NCI-H446 treated with DMSO at 0.1 percent for 48 hours (cell line): ENCODE results near the gene MDGA2.
A peak's percentile ranks its signal among the peaks of the same experiment; 100 is the strongest.

ENCODE experiments used
- DNase-seq: peaks from one replicate; lab custom pipeline; 2025; lab: John Stamatoyannopoulos, UW

Gene MDGA2

DNA sequence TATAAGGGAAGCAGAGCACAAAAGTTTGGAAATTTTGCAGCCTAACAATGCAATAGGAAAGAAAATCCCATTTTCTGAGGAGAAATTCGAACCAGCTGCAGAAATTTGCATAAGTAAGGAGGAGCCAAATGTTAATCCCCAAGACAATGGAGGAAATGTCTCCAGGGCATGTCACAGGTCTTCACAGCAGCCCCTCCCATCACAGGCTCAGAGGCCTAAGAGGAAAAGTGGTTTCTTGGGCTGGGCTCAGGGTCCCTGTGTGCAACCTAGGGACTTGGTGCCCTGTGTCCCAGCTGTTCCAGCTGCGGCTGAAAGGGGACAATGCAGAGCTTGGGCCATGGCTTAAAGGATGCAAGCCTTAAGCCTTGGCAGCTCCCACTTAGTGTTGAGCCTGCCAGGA, 190.0 kb downstream of the MDGA2 start:
- DNase-seq, result no peak

DNA sequence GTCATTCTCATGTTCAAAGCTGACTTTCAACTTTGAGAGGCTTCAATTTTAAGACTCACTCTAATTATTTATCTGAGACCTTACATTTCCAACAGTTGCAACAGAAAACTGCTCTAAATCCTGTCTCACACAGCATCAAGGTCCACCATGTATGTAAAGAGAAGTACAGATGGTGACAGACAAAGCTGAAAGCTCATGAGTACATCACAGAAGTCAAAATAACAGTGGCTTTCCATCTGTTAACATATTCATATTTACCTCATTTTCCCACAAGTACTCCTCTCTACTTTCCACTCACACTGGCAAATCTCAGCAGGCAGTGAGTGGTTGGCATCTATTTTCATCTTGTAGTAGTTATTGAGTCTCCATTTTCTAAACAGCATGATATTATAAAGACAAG, 192.0 kb downstream of the MDGA2 start:
- no peak for DNase-seq

DNA sequence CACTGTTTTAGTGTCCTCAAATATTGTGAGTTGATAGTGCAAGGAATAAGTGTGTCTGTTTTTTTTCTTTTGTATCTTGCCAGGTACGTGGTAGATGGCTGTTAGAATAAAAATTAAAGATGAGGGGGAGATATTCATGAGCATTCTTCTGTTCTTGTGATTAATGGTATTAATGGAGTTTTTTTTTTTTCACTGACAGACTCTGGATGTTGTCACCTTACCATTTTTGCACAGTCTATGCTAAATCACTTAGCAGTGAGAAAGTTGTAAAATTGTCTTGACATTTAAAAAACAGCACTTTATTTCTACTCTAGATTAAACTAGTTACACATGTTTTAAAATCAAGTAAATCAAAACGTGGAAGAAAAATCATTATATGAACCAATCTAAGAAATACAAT, 204.3 kb downstream of the MDGA2 start:
- DNase-seq, result no peak

DNA sequence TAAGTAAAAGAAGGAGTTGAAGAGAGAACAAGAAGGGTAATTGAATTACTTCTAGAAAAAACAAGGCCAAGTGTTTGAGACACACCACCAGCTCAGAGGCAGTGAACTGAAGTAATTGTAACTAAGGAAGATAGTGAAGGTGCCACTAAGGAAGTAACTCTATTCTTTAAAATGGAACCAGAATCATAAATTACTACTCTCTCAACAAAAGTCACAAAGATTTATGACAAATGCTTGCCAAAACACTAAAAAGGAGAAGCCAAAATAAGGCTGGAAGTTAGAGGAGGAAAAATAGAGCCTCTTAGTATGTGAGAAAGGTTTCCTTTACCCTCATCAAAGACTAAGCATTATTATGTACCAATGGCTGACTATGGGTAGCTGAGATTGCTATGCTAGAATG, 208.5 kb downstream of the MDGA2 start:
- no peak for DNase-seq

DNA sequence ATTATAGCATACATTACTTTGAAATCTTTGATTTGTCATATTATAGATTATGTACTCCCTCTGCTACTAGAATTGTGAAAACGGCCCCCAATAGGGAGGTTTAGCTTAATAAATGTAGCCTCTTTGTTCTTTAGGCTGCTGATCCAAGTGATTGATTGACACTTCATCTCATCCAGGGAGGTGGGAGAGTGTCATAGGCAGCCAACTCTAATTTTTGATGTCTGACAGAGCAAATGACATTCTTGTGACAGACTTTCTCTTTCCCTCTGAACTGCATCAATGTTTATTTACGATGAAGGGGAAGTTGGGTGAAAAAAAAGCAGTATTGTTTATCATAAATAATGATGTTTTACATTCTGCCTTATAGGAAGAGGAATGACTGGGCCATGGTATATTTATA, 221.4 kb downstream of the MDGA2 start:
- no peak for DNase-seq

DNA sequence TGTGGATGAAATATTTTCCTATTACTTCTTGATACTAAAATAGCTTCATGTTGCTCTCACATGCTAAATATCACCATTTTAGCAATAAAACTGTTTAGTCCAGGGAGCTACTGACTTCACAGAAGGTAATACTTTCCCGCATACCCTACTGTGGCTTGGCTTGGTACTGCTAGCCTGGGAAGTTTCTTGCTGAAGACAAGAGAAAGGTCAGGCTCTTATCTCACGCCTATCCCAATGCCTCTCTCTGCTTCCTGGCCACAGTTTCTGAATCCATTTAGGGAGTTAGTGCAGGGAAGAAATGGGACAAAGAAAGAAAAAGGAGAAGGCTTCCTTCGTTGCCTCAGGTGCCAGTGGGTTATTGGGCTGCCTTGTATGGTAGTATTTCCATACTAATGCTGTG, 228.3 kb downstream of the MDGA2 start:
- no peak for DNase-seq

DNA sequence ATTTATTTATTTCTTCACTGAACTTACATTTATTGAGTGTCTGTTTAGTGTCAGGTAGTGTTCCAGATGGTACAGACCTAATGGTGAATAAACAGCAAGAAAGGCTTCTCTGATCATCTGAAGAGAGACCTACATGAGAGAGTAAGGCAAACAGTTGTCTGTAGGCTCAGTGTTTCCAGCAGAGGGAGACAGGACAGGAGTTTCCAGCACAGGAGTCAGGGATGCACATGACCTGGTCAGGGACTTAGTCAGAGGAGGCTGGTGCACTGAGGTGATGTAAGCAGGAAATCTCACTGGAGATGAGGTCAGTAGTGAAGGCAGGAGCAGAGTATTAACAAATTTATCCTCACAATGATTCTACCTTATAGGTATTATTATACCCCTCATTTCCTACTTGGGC, 233.2 kb downstream of the MDGA2 start:
- no peak for DNase-seq

DNA sequence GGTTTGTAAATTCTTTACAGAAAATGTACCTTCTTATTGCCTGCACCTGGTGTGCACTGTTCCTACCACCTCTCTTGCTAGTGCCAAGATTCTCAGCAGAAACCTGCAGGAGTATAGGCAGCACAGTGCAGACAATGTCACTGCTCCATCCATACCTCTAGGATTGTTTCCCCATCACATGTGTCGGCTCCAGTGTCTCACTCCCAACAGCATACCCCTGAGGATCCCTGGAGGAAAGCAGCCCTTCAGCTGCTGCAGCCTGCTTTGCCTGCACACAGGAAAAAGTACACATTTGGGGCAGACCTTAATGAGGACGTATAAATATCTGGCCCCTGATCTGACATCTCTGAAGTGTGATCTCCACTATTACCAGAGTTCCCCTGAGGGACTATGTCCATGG, 235.5 kb downstream of the MDGA2 start:
- no peak for DNase-seq

DNA sequence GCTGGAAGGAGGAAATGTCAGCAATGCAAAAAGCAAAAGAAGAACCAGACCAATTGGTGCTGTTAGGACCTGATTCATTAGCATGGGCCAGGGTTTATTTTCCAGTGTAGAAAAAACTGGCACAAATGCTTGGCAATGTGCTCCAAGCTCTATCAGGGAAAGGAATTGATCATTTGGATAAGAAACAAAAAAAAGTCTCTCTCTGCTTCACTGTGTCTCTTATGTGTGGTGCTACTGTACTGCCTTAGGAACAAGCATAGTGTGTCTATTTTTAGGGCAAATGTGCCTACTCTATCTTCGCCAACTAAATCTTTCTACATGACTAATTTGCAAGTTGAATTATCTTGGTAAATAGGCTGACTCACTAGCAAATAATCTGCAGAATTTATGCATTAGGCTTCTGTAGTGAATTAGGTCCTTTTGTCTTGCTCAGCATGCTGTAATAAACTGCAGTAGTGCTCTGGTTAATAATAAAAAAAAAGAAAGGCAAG, 236.7 kb downstream of the MDGA2 start:
- peak; percentile 40 for DNase-seq

DNA sequence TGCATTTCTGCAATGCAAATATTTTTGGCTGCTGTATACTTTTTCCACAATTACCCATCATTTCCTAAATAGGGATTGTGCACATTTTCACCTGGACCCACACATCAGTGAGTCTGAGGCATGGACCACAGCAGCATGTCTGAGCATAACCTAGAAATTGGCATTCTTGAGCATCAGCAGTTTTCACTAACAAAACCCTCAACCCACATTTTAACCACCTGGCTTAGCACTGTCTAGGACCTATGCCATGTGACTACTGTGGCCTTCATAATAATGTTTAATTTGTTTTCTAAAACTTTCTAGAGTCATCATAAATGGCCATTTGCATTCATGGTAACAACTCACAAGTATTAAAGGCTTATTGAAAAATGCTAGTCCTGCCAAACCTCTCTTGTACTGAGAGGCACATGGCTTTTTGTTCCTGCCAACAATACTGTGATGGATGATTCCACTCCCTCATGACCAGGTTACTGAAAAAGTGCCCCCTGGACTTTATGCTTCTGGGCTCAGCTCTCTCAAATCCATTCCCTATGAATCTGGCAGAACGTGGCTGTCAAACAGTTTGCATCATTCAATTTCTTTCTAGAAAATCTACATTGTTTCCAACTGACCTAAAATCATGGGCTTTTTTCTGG, 240.0 kb downstream of the MDGA2 start:
- DNase-seq, result no peak

DNA sequence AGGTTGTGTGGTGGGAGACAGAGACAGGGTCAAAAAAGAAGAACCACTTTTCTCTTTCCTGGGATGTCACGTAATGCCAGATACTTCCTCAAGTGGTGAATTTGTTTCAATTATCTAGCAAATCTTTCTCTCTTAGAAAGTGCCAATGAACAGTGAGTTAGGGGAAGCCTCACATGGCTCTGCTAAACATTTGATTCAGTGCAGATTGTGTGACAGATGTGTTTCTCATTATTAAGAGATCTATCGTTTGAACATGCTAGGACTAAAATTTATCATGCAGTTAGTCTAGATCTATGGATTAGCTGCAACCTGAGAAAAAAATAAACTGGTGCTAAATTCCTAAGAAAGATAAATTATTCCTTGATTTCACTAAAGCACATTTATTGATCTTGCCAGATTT, 247.8 kb downstream of the MDGA2 start:
- no peak for DNase-seq

DNA sequence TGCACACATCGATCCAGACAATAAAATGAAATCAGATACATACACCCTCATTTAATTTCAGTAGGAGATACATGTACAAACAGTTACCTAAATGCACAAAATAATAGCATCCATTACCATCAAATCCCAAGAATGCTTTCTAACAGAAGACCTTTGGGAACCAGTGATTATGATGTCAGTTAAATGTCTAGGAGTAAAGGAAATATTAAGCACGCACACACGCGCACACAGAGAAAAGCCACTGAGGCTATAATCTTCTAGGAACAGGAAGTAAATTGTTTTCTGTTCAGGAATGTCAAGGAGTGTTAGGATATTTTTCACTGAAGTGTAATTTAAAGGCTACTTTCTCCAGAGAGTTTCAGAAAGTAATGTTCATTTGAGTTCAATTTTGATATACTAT, 250.1 kb downstream of the MDGA2 start:
- DNase-seq, result no peak

DNA sequence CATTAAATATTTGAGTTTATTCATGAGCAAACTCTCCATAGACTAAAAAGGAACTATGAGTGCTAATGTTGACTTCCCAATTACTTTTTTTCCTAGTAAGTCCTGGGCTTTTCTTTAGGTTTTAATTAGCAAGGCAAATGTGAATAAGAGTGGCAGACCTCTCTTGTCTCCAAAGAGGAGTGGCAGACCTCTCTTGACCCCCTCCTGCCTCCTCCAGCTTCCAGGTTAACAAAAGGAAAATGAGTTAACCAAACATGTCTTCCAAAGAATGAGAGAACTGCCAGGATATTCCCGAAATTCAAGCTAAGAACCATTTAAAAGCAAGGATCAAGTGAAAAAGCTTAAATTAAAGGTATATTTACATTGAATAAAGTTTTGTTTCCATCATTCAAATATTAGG, 253.2 kb downstream of the MDGA2 start:
- DNase-seq, result no peak

DNA sequence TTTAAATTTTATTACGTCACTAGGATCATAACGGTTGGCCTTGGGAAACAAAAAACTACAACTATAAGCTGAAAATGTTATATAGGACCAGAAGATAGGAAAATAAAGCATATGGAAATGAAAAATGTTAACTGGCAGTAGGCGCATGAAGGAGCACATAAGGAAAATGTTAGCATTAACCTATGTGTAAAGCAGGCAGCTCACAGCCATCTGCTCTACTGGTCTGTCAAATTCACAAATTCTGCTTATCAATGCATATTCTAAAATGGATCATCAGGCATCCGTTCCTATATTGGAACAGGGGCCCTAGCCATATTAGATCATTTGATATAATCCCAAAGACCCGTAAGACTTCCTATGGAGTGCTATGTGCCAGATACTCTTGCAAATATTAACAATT, 263.9 kb downstream of the MDGA2 start:
- no peak for DNase-seq

DNA sequence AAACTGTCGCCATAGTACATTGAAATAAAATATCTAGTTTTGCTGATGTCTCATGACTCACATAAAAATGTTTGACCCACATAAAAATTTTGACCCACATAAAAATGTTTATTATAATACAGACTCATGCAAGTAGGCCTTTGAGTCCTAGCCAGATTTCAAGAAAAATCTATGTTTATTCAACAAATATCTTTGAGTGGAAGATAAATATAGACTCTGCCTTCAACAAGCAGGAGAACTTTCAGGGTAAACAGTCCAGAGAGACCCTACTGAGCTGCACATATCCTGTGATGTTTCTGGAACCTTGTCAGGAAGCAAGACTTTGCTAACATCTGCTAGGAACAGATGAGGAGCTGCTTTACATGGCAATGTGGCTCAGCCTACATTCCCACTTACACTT, 283.1 kb downstream of the MDGA2 start:
- DNase-seq, result no peak

DNA sequence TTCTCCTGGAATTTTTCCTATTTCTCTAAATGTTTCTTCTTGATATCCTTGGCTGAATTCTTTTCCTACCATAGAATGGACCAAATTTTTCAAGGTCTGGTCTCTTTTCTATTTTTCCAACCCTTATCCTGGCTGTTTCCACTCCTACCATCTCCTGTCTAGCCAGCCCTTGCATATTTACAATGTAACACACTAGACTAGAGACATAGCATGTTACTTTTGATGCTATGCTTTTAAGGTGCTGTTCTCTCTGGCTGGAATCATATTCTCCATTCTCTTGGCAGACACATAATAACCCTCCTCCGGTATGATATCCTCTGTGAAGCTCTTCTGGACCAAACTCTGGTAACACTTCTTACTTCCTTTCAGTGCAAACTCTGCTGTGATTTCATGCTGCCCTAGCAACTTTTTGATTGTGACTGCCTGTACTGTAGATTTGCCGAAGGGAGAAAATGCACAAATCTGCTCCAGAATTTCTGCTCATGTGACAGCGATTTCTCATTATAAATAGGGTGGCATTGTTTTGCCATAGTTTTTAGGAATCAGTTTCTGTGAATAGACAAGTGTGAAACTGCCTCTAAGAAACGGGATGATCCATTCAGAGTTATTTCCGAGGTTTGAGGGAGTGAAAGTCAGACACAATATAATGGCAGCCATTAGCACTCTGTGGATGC, 284.4 kb downstream of the MDGA2 start:
- no peak for DNase-seq

DNA sequence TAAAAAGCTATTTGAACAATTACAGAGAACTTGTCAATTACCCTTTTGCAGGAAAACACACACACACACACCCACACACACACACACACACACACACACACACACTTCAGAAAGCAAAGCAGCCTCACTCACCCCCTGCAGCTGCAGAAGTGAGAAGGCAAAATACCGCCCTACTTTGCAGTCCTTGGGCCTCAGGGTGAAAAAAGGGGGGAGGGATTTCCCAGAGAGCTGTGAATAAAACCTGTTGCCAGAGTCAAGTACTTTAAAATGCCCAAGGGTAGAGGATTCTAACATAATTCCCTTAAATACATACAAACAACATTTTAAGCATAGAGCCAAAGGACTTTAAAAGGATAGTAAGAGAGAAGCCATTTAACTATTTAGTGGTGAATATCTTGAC, 285.9 kb downstream of the MDGA2 start:
- DNase-seq, result no peak

DNA sequence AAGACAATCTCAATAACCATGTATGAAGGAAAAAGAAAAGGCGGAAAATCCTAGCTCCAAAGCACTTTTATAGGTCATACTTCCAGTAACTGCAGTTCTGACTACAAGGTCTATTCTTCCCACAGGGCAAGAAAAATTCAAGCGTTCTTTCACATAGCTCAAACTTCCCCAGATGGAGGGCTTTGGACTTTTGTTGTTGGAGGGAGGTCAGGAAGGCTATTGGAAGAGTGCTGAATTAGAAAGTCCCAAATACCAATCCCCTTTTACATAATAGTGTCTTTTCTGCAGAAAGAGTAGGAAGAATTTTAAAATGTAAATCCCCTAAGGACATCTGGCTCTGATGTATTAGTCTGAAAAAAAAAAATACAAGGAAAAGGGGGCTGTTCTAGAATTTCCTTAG, 309.4 kb downstream of the MDGA2 start:
- no peak for DNase-seq

DNA sequence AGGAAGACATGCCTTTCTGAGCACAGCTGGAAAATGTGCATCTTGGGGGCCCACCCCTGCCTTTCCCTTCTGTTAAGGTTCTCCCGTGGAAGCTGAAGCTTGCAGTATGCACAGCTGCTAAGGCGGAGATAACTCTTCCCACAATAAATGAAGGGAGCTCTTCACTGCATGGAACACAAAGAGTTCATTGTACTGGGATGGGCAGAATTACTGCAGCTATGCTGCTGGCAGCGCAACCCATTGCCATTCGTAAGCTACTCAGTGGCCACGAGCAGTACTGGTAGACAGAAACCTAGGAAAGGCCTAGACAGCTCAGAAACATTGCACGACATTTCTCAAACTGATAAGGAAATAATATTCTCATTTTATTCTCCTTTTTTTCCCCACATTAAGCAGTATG, 310.2 kb downstream of the MDGA2 start:
- DNase-seq, result no peak

DNA sequence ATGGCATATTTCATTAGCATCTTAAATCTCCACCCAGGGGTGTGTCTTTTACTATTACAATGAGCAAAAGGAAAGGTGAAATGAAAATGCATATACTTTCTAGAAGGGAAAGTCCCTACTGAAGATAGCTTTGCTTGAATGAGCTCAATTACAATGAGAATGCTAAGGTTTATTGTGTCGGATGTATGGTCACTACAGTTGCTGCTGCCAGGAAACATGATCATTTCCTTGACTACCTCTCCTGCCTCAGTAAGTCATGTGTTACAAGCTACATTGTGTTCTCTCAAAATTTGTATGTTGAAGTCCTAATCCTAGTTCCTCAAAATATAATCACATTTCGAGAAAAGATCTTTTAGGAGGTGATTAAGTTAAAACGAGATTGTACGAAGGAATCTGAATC, 322.2 kb downstream of the MDGA2 start:
- DNase-seq, result no peak

DNA sequence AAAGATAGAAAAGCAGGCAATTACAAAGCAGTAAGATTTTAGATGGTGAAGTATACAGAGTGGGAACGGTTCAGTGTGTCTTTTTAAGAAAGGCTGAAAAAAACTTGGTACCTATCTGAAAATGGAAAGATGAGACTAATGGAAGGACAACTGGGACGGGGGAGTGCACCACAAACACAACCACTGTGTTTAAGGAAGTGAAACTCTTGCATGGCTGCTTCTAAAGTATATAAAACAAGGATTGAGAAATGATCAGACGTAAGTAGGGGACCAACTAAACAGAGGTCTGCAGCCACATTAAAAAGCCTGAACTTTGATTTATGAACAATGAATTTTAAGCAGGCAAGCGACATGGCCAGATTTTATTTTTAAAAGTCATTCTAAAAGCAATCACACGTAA, 328.6 kb downstream of the MDGA2 start:
- no peak for DNase-seq

DNA sequence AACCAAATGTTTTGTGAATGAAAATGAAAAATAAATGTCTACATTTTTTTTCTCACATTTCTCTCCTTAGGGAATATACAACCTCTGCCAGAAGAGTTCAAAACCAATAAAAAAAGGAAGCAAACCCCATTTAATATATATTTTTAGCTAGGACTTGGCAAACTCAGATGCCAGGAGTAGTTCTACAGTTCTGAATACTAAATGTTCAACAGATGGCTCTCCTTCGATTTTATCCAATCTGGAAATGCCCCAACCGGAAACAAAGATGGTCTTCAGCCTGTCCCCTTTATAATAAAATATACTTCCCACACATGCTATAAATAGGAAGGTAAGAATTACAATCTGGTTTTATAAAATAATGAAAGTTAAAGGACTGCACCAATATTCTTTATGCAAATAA, 330.4 kb downstream of the MDGA2 start:
- DNase-seq, result no peak

DNA sequence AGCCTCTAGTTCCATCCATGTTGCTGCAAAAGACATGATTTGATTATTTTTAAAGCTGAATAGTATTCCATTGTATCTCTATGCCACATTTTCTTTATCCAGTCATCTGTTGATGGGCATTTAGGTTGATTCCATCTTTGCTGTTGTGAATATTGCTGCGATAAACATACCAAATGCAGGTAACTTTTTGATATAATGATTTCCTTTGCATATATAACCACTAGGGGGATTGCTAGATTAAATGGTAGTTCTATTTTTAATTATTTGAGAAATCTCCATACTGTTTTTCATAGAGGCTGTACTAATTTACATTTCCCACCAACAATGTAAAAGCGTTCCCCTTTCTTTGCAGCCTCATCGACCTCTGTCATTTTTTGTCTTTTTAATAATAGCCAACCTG, 342.5 kb downstream of the MDGA2 start:
- DNase-seq, result no peak

DNA sequence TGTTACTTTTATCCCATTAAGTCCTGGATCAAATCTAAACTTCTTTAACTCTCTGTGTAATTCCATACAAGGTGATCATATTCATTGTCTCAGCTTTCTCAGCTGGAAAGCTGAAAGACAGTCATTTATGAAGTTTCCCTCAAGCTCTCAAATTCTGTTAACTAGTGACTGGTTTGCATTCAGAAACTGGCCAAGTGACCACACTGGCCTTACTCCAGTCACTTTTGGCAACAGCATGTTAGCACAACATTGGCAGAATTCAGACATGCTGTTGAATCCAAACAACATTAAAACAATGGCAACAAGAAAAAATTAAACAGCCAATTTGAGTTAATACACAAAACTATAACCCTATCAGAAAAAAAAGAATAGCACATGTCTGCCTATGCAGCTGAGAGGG, 343.3 kb downstream of the MDGA2 start:
- DNase-seq, result no peak
